ENCODE data around the gene CES4A. TPM values are rescaled to one million over a fixed set of nuclear protein-coding genes. Genes with fewer than 3 reads are reported as not detected.

CES4A gene
- total and polyA plus RNA-seq, 9 of the 15 experiments (the other 6 are each of a cell fraction or from before 2014, with no cell fraction given): 0.09 to 0.13 (median 0.11) TPM; not detected in 6

- TF ChIP-seq, protein P1, sequence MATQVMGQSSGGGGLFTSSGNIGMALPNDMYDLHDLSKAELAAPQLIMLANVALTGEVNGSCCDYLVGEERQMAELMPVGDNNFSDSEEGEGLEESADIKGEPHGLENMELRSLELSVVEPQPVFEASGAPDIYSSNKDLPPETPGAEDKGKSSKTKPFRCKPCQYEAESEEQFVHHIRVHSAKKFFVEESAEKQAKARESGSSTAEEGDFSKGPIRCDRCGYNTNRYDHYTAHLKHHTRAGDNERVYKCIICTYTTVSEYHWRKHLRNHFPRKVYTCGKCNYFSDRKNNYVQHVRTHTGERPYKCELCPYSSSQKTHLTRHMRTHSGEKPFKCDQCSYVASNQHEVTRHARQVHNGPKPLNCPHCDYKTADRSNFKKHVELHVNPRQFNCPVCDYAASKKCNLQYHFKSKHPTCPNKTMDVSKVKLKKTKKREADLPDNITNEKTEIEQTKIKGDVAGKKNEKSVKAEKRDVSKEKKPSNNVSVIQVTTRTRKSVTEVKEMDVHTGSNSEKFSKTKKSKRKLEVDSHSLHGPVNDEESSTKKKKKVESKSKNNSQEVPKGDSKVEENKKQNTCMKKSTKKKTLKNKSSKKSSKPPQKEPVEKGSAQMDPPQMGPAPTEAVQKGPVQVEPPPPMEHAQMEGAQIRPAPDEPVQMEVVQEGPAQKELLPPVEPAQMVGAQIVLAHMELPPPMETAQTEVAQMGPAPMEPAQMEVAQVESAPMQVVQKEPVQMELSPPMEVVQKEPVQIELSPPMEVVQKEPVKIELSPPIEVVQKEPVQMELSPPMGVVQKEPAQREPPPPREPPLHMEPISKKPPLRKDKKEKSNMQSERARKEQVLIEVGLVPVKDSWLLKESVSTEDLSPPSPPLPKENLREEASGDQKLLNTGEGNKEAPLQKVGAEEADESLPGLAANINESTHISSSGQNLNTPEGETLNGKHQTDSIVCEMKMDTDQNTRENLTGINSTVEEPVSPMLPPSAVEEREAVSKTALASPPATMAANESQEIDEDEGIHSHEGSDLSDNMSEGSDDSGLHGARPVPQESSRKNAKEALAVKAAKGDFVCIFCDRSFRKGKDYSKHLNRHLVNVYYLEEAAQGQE (IDR thresholded peaks at IDR 0.05; ENCODE audit: borderline replicate concordance): peak; percentile 95
- TF ChIP-seq, protein P1 (CRISPR knock-in tag; IDR thresholded peaks at IDR 0.05; ENCODE audit: low read depth): no peak
- 0 out of 4 replicates have a peak, but pooled peaks of 1 of the 2 experiments have one; percentile 24 for TF ChIP-seq HDAC1 (IDR thresholded peaks at IDR 0.05)
- TF ChIP-seq DEAF1 (CRISPR knock-in tag; IDR thresholded peaks at IDR 0.05): no peak
- no peak for TF ChIP-seq CREM (IDR thresholded peaks at IDR 0.05; ENCODE audit: low read depth)
- TF ChIP-seq, protein P2, sequence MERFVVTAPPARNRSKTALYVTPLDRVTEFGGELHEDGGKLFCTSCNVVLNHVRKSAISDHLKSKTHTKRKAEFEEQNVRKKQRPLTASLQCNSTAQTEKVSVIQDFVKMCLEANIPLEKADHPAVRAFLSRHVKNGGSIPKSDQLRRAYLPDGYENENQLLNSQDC (CRISPR knock-in tag; IDR thresholded peaks at IDR 0.05): peak; percentile 64; the same call in 1 of the 2 replicates
- TF ChIP-seq SREBF2 (CRISPR knock-in tag; IDR thresholded peaks at IDR 0.05): no peak
- TF ChIP-seq KLF6 (CRISPR knock-in tag; IDR thresholded peaks at IDR 0.05; ENCODE audit: borderline replicate concordance): no peak
- TF ChIP-seq HSF4 (CRISPR knock-in tag; IDR thresholded peaks at IDR 0.05; ENCODE audit: borderline replicate concordance): no peak
- peak; percentile 90 for TF ChIP-seq CXXC5 (CRISPR knock-in tag; IDR thresholded peaks at IDR 0.05)
- no peak for TF ChIP-seq BMI1 (IDR thresholded peaks at IDR 0.05; ENCODE audit: low read length)
- no peak for TF ChIP-seq MEF2D (tag; conservative IDR thresholded peaks at IDR 0.05; ENCODE audit: low read depth)
- no peak for TF ChIP-seq ZNF707 (CRISPR knock-in tag; conservative IDR thresholded peaks at IDR 0.05)
- no peak for TF ChIP-seq BRCA1 (IDR thresholded peaks at IDR 0.05)
- no peak; the same call in 1 of the 2 replicates for TF ChIP-seq BRCA1 (CRISPR knock-in tag; IDR thresholded peaks at IDR 0.05)
- no peak for TF ChIP-seq FOXK2 (conservative IDR thresholded peaks at IDR 0.05 in 1 of 2, IDR thresholded peaks at IDR 0.05 in 1 of 2; ENCODE audit: low read depth in 2 of 2)
- TF ChIP-seq ZNF449 (CRISPR knock-in tag; IDR thresholded peaks at IDR 0.05): no peak
These were observed 41.1 kb downstream of the CES4A start (continued) for GRCh38 chr16:67029254-67030096.

Data from K562 (cell line).